ENCODE data around the gene ACSM3.

ACSM3 gene

GRCh38 chr16:20807862-20808261 lies 44.0 kb downstream of the ACSM3 start:
- DNase-seq = no peak

DNA sequence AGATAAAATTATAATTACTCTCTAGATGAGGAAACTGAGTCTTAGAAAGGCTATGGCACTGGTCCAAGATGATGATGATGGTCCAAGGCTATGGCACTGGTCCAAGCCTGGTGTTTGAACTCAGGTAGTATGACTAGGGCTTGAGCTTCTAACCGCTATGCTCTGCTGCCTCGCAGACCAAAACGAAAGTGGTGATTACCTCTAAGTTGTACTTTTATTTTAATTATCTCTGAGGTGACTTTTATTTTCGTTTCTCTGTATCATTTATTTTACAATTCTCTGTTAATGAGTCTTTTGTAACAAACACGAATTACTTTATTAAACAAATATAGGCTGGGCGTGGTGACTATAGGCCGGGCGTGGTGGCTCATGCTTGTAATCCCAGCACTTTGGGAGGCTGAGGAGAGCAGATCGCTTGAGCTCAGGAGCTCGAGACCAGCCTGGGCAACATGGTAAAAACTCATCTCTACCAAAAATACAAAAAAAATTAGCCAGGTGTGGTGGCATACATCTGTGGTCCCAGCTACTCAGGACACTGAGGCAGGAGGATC lies 48.1 kb downstream of the ACSM3 start:
- no peak for DNase-seq

DNA sequence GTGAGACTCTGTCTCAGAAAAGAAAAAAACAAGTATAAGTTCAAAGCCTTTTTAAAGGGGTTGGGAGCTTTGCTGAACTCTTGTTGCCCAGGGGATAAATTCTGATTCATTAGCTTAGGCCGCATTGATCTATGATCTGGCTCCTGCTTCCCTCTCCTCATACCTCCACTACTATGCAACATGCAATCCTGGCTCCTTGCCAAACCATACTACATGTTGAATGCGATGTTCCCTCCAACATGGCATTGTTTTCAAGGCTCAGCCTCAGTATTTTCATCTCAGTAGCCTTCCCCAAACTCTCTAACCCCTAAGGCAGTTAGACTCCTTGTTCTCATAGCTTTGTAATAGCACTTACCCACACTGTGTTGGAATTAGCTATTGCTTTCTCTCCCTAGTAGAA lies 48.7 kb downstream of the ACSM3 start:
- no peak for DNase-seq

DNA sequence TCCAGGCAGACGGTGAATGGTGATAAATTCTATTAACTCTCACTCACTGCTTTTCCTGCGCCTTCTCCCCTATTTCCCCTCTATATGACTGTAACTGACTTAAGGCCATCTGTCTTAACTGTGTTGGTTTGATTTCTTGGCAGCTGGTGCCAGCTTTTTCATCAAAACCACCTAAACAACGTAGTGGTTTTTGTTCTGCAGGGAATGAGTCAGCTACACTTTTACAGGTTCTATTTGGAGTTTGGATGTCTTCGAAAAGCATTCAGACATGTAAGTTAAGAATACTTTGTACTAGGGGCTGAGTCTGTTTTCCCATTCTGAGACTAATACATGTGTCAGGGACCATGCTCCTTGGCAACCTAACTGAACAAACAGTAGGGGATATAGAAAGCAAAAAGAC lies 51.0 kb downstream of the ACSM3 start:
- no peak for DNase-seq

GRCh38 chr16:20818929-20819585 lies 55.2 kb downstream of the ACSM3 start:
- no peak for DNase-seq

DNA sequence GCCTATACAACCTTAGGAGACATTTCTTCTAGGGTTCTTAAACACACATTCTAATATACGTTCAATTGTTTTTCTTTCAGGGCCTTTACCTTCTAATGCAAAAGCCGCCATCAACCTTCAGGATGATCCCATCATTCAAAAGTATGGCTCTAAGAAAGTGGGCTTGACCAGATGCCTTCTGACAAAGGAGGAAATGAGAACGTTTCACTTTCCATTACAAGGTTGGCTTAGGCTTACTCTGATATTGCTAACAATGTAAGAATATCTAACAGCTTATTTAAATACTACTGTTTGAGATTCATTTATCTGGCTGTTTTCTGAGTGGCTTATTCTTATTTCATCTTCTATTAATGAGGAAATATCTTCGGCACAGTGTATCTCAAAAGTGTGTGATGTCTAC lies 57.9 kb downstream of the ACSM3 start:
- DNase-seq = no peak

- no peak for DNase-seq
Measured at GRCh38 chr16:20822521-20823325, 58.9 kb downstream of the ACSM3 start.

DNA sequence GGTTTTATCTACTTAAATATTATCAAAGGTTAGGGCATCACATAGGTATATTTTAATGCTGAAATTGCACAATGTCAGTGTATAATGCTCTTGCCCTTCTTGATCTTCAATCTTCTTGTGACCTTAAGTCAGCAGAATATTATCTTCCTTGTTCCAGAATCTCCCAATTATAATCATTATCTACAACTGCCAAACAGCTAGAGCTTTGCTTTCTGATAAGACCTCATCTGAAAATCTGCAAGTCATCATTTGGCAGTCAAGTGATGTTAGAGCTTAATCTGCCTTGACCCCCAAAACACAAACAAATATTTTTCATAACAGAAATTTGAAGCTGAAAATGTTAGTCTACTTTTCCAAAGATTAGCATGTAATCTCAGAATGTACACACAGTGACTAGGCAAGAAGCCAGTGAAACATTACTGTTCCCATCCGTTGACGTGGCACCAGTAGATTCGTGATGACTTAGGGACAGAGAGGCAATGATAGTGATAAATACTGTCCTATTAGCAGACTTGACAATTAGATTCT lies 62.3 kb downstream of the ACSM3 start:
- DNase-seq = no peak

GRCh38 chr16:20829536-20829935 lies 65.7 kb downstream of the ACSM3 start:
- DNase-seq = no peak

- no peak for DNase-seq
Measured at GRCh38 chr16:20830372-20830771, 66.6 kb downstream of the ACSM3 start.

GRCh38 chr16:20833086-20833485 lies 69.3 kb downstream of the ACSM3 start:
- no peak for DNase-seq

GRCh38 chr16:20838240-20838639 lies 74.4 kb downstream of the ACSM3 start:
- DNase-seq = no peak

GRCh38 chr16:20839504-20839903 lies 75.7 kb downstream of the ACSM3 start:
- no peak for DNase-seq

DNA sequence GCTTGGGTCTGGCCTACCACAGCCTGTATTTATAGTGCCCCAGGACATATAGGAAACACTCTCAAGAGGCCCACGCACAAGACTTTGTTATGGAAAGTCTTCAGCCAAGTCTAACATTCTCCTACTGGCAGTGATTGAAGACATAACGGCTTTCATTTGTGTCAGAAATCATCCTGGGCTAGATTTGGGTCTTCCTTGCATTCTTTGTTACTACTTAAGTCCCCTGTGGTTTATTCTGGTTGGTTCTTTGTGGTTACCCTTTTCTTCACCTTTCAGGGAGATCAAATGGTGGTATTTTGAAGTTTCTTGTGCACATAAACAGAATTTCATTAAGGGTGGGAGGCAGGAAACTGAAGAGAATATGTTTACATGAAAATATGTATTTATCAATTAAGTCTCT lies 80.2 kb downstream of the ACSM3 start:
- DNase-seq = no peak

- DNase-seq = no peak
Measured at GRCh38 chr16:20844588-20844987, 80.8 kb downstream of the ACSM3 start.

DNA sequence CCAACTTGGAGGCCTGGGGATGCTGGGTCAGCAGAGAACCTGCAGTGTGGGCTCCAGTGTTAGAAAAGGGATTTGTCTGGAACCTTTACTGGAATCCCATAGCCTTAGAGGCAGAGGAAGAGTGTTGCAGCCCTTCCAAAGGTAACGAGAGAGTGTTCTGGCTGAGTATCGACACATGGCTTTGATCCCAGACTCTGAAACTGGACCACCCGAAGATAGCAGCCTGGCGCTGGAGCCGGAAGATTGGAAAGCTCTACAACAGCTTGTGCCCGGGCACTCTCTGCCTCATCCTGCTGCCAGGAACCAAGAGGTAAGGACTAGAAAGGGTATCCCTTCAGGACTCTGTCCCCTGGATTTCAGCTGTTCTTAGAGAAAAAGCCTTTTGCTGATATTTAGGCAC lies 82.2 kb downstream of the ACSM3 start:
- DNase-seq = no peak

DNA sequence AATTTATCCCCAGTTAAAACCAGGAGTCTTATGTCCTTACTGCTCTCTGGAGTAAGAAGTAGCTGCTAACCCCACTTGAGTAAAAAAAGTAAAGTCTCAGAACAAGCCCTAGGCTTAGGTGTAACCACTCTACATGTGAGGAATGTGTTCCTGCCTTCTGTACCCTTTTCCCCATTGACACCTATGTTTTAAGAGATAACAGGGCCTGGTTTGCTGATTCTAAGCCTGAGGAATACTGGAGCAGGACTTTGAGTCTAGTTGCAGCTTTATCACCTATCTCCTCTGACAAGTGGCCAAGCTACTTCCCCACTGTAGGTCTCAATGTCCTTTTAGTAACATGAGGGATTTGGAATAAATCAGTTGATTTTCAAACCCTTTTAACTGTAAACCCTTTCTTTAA lies 82.7 kb downstream of the ACSM3 start:
- DNase-seq = no peak
